ENCODE data around the gene RBM33. TPM values are rescaled to one million over a fixed set of nuclear protein-coding genes. Genes with fewer than 3 reads are reported as not detected.

The RBM33 gene
- total and polyA plus RNA-seq, 10 of the 15 experiments (the other 5 are each of a cell fraction or from before 2014, with no cell fraction given) = 4.7 to 67.2 (median 24.3) TPM

DNA sequence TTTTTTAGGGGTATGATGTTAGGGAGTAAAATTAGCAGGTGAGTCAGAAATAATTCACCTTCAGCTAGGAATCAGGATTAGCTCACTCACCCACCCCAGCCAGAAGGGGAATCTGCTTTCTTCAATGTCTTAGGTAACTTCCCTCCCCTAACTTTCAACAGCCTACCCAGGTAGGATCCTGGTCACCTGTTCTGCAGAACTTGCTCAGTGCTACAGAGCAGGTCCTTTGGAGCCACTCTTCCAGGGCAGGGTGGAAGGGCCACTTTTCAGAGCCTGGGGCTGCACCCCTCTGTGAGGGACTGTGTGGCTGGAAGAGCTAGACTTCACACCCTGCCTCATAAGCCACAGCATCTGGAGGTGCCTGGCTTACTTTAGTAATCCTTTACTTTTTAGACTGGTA, 109.7 kb downstream of the RBM33 start (continued):
- TF ChIP-seq SRF (IDR thresholded peaks at IDR 0.05; ENCODE audit: low read depth in 2 of 2, low read length in 2 of 2) (no peak), CHD4 (IDR thresholded peaks at IDR 0.05) (no peak), TARDBP (IDR thresholded peaks at IDR 0.05; ENCODE audit: borderline replicate concordance) (no peak), SMAD5 (IDR thresholded peaks at IDR 0.05; ENCODE audit: low read depth) (no peak)
- TF ChIP-seq, protein P1, sequence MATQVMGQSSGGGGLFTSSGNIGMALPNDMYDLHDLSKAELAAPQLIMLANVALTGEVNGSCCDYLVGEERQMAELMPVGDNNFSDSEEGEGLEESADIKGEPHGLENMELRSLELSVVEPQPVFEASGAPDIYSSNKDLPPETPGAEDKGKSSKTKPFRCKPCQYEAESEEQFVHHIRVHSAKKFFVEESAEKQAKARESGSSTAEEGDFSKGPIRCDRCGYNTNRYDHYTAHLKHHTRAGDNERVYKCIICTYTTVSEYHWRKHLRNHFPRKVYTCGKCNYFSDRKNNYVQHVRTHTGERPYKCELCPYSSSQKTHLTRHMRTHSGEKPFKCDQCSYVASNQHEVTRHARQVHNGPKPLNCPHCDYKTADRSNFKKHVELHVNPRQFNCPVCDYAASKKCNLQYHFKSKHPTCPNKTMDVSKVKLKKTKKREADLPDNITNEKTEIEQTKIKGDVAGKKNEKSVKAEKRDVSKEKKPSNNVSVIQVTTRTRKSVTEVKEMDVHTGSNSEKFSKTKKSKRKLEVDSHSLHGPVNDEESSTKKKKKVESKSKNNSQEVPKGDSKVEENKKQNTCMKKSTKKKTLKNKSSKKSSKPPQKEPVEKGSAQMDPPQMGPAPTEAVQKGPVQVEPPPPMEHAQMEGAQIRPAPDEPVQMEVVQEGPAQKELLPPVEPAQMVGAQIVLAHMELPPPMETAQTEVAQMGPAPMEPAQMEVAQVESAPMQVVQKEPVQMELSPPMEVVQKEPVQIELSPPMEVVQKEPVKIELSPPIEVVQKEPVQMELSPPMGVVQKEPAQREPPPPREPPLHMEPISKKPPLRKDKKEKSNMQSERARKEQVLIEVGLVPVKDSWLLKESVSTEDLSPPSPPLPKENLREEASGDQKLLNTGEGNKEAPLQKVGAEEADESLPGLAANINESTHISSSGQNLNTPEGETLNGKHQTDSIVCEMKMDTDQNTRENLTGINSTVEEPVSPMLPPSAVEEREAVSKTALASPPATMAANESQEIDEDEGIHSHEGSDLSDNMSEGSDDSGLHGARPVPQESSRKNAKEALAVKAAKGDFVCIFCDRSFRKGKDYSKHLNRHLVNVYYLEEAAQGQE (IDR thresholded peaks at IDR 0.05; ENCODE audit: low read depth, low read length) = no peak
- TF ChIP-seq, protein P2, sequence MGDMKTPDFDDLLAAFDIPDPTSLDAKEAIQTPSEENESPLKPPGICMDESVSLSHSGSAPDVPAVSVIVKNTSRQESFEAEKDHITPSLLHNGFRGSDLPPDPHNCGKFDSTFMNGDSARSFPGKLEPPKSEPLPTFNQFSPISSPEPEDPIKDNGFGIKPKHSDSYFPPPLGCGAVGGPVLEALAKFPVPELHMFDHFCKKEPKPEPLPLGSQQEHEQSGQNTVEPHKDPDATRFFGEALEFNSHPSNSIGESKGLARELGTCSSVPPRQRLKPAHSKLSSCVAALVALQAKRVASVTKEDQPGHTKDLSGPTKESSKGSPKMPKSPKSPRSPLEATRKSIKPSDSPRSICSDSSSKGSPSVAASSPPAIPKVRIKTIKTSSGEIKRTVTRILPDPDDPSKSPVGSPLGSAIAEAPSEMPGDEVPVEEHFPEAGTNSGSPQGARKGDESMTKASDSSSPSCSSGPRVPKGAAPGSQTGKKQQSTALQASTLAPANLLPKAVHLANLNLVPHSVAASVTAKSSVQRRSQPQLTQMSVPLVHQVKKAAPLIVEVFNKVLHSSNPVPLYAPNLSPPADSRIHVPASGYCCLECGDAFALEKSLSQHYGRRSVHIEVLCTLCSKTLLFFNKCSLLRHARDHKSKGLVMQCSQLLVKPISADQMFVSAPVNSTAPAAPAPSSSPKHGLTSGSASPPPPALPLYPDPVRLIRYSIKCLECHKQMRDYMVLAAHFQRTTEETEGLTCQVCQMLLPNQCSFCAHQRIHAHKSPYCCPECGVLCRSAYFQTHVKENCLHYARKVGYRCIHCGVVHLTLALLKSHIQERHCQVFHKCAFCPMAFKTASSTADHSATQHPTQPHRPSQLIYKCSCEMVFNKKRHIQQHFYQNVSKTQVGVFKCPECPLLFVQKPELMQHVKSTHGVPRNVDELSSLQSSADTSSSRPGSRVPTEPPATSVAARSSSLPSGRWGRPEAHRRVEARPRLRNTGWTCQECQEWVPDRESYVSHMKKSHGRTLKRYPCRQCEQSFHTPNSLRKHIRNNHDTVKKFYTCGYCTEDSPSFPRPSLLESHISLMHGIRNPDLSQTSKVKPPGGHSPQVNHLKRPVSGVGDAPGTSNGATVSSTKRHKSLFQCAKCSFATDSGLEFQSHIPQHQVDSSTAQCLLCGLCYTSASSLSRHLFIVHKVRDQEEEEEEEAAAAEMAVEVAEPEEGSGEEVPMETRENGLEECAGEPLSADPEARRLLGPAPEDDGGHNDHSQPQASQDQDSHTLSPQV (IDR thresholded peaks at IDR 0.05) = no peak
